ENCODE data around the gene EARS2. TPM values are rescaled to one million over a fixed set of nuclear protein-coding genes. Genes with fewer than 3 reads are reported as not detected.
"Not testable (repeated sequence)": the region's sequence is repeated elsewhere in the genome, so short reads cannot be mapped to it uniquely, and the experiment has no call there.

EARS2 gene
- total RNA-seq, 1 experiment from 2014 or later = 32.8 TPM

GRCh38 chr16:23584186-23585076, 27.3 kb upstream of the EARS2 start:
- Mint-ChIP-seq H3K27me3 (ENCODE audit: insufficient read depth, unreplicated experiment) (no peaks in the 10 kb centered on the region), H3K27ac (ENCODE audit: low read depth, unreplicated experiment) (no peak overlapping the region), H3K9me3 (ENCODE audit: unreplicated experiment) (no peaks in the 10 kb centered on the region), H3K4me3 (ENCODE audit: unreplicated experiment) (no peak overlapping the region), H3K4me1 (ENCODE audit: insufficient read depth, unreplicated experiment) (no peaks in the 10 kb centered on the region), H3K36me3 (ENCODE audit: insufficient read depth, unreplicated experiment) (peaks cover 97% of the 10 kb centered on the region)
- TF ChIP-seq, protein P1, sequence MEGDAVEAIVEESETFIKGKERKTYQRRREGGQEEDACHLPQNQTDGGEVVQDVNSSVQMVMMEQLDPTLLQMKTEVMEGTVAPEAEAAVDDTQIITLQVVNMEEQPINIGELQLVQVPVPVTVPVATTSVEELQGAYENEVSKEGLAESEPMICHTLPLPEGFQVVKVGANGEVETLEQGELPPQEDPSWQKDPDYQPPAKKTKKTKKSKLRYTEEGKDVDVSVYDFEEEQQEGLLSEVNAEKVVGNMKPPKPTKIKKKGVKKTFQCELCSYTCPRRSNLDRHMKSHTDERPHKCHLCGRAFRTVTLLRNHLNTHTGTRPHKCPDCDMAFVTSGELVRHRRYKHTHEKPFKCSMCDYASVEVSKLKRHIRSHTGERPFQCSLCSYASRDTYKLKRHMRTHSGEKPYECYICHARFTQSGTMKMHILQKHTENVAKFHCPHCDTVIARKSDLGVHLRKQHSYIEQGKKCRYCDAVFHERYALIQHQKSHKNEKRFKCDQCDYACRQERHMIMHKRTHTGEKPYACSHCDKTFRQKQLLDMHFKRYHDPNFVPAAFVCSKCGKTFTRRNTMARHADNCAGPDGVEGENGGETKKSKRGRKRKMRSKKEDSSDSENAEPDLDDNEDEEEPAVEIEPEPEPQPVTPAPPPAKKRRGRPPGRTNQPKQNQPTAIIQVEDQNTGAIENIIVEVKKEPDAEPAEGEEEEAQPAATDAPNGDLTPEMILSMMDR (IDR thresholded peaks at IDR 0.05; ENCODE audit: unreplicated experiment) = no peak
- ChIA-PET CTCF (interaction anchor here (0.6 to 1.3 kb wide), 3 partner anchors 12 to 1464 kb away, joined by 3 to 6 read pairs (median 4); partner anchors contain the start of gene NDUFAB1), POLR2A (no interaction called here)
- BruUV-seq (replicated peaks) = no TSS peak
- no peak for DNase-seq (ENCODE audit: unreplicated experiment)
- intact Hi-C loops (cut with micrococcal nuclease) = no loop called here

DNA sequence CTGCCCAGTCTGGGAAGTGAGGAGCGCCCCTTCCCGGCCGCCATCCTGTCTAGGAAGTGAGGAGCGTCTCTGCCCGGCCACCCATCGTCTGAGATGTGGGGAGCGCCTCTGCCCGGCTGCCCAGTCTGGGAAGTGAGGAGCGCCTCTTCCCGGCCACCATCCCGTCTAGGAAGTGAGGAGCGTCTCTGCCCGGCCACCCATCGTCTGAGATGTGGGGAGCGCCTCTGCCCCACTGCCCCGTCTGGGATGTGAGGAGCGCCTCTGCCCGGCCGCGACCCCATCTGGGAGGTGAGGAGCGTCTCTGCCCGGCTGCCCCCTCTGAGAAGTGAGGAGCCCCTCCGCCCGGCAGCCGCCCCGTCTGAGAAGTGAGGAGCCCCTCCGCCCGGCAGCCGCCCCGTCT, 26.1 kb upstream of the EARS2 start:
- H3K4me3 Mint-ChIP-seq (ENCODE audit: unreplicated experiment); H3K4me1 Mint-ChIP-seq (ENCODE audit: insufficient read depth, unreplicated experiment); intact Hi-C loops (cut with micrococcal nuclease); BruUV-seq (replicated peaks); DNase-seq (ENCODE audit: unreplicated experiment); POLR2A ChIA-PET; H3K9me3 Mint-ChIP-seq (ENCODE audit: unreplicated experiment); H3K27ac Mint-ChIP-seq (ENCODE audit: low read depth, unreplicated experiment); H3K27me3 Mint-ChIP-seq (ENCODE audit: insufficient read depth, unreplicated experiment): not testable (repeated sequence)
- H3K36me3 Mint-ChIP-seq (ENCODE audit: insufficient read depth, unreplicated experiment) = peaks cover 92% of the 10 kb centered on the region
- CTCF ChIA-PET = interaction anchor here (0.6 kb wide), 1 partner anchor 144 kb away, joined by 3 read pairs; no protein-coding TSS in a partner anchor

GRCh38 chr16:23581764-23582163, 24.6 kb upstream of the EARS2 start:
- H3K27ac Mint-ChIP-seq (ENCODE audit: low read depth, unreplicated experiment) = no peak overlapping the region
- no peaks in the 10 kb centered on the region for H3K4me1 Mint-ChIP-seq (ENCODE audit: insufficient read depth, unreplicated experiment)
- DNase-seq (ENCODE audit: unreplicated experiment) = no peak
- BruUV-seq (replicated peaks) = no TSS peak
- TF ChIP-seq, protein P1 (IDR thresholded peaks at IDR 0.05; ENCODE audit: unreplicated experiment) = no peak
- POLR2A ChIA-PET = interaction anchor here (1.2 kb wide), 1 partner anchor 59 kb away, joined by 3 read pairs; the partner anchor contains the start of gene PALB2
- CTCF ChIA-PET = interaction anchor here (0.6 to 1.7 kb wide), 5 partner anchors 9 to 98 kb away, joined by 3 to 5 read pairs (median 3); partner anchors contain the start of gene NDUFAB1
- H3K9me3 Mint-ChIP-seq (ENCODE audit: unreplicated experiment) = no peaks in the 10 kb centered on the region
- H3K36me3 Mint-ChIP-seq (ENCODE audit: insufficient read depth, unreplicated experiment) = peaks cover 87% of the 10 kb centered on the region
- H3K27me3 Mint-ChIP-seq (ENCODE audit: insufficient read depth, unreplicated experiment) = no peaks in the 10 kb centered on the region
- intact Hi-C loops (cut with micrococcal nuclease) = no loop called here
- H3K4me3 Mint-ChIP-seq (ENCODE audit: unreplicated experiment) = no peak overlapping the region

DNA sequence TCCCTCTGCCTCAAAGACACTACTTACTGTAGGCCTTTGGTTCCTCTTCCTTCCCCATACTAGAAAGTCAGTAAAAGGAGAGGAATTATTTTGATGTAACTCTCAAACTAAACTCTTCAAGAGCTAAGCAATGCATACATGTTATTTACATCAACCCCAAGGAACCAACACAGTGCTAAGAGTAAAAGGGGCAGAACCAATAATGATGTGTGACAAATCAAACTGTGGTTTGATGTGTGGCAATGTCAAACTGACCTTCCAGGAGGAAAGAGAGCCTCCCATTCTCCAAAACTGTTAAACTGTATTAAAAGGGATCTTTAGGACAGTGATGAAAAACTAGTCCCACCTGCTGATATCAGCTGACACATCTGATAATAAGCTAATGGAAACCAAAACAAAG, 23.2 kb upstream of the EARS2 start:
- DNase-seq (ENCODE audit: unreplicated experiment) = no peak
- no peaks in the 10 kb centered on the region for H3K4me1 Mint-ChIP-seq (ENCODE audit: insufficient read depth, unreplicated experiment)
- no peaks in the 10 kb centered on the region for H3K27me3 Mint-ChIP-seq (ENCODE audit: insufficient read depth, unreplicated experiment)
- CTCF ChIA-PET = interaction anchor here (1.7 kb wide), 1 partner anchor 11 kb away, joined by 5 read pairs; no protein-coding TSS in a partner anchor
- TF ChIP-seq, protein P1 (IDR thresholded peaks at IDR 0.05; ENCODE audit: unreplicated experiment) = no peak
- intact Hi-C loops (cut with micrococcal nuclease) = no loop called here
- BruUV-seq (replicated peaks) = no TSS peak
- POLR2A ChIA-PET = interaction anchor here (0.5 kb wide), 1 partner anchor 481 kb away, joined by 4 read pairs; no protein-coding TSS in a partner anchor
- no peaks in the 10 kb centered on the region for H3K9me3 Mint-ChIP-seq (ENCODE audit: unreplicated experiment)
- no peak overlapping the region for H3K27ac Mint-ChIP-seq (ENCODE audit: low read depth, unreplicated experiment)
- peaks cover 78% of the 10 kb centered on the region for H3K36me3 Mint-ChIP-seq (ENCODE audit: insufficient read depth, unreplicated experiment)
- H3K4me3 Mint-ChIP-seq (ENCODE audit: unreplicated experiment) = no peak overlapping the region
